ENCODE data around the gene SLF2.
"Not testable (repeated sequence)": the region's sequence is repeated elsewhere in the genome, so short reads cannot be mapped to it uniquely, and the experiment has no call there.

The SLF2 gene

GRCh38 chr10:100972904-100973535 lies 60.3 kb downstream of the SLF2 start:
- no peak for ATAC-seq
- TF ChIP-seq ZNF70 (CRISPR knock-in tag; IDR thresholded peaks at IDR 0.05) (no peak), RARB (CRISPR knock-in tag; IDR thresholded peaks at IDR 0.05) (no peak), ARNTL (CRISPR knock-in tag; IDR thresholded peaks at IDR 0.05; ENCODE audit: borderline replicate concordance, low read depth) (no peak), SNAI2 (CRISPR knock-in tag; IDR thresholded peaks at IDR 0.05) (no peak), ZNF565 (CRISPR knock-in tag; conservative IDR thresholded peaks at IDR 0.05; ENCODE audit: low read depth) (no peak), CSDC2 (CRISPR knock-in tag; IDR thresholded peaks at IDR 0.05) (no peak)
- TF ChIP-seq, protein P1, sequence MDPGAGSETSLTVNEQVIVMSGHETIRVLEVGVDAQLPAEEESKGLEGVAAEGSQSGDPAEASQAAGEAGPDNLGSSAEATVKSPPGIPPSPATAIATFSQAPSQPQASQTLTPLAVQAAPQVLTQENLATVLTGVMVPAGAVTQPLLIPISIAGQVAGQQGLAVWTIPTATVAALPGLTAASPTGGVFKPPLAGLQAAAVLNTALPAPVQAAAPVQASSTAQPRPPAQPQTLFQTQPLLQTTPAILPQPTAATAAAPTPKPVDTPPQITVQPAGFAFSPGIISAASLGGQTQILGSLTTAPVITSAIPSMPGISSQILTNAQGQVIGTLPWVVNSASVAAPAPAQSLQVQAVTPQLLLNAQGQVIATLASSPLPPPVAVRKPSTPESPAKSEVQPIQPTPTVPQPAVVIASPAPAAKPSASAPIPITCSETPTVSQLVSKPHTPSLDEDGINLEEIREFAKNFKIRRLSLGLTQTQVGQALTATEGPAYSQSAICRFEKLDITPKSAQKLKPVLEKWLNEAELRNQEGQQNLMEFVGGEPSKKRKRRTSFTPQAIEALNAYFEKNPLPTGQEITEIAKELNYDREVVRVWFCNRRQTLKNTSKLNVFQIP (CRISPR knock-in tag; IDR thresholded peaks at IDR 0.05; ENCODE audit: borderline replicate concordance, low read depth) = no peak
- TF ChIP-seq, protein P2, sequence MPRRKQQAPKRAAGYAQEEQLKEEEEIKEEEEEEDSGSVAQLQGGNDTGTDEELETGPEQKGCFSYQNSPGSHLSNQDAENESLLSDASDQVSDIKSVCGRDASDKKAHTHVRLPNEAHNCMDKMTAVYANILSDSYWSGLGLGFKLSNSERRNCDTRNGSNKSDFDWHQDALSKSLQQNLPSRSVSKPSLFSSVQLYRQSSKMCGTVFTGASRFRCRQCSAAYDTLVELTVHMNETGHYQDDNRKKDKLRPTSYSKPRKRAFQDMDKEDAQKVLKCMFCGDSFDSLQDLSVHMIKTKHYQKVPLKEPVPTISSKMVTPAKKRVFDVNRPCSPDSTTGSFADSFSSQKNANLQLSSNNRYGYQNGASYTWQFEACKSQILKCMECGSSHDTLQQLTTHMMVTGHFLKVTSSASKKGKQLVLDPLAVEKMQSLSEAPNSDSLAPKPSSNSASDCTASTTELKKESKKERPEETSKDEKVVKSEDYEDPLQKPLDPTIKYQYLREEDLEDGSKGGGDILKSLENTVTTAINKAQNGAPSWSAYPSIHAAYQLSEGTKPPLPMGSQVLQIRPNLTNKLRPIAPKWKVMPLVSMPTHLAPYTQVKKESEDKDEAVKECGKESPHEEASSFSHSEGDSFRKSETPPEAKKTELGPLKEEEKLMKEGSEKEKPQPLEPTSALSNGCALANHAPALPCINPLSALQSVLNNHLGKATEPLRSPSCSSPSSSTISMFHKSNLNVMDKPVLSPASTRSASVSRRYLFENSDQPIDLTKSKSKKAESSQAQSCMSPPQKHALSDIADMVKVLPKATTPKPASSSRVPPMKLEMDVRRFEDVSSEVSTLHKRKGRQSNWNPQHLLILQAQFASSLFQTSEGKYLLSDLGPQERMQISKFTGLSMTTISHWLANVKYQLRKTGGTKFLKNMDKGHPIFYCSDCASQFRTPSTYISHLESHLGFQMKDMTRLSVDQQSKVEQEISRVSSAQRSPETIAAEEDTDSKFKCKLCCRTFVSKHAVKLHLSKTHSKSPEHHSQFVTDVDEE (CRISPR knock-in tag; IDR thresholded peaks at IDR 0.05) = no peak

DNA sequence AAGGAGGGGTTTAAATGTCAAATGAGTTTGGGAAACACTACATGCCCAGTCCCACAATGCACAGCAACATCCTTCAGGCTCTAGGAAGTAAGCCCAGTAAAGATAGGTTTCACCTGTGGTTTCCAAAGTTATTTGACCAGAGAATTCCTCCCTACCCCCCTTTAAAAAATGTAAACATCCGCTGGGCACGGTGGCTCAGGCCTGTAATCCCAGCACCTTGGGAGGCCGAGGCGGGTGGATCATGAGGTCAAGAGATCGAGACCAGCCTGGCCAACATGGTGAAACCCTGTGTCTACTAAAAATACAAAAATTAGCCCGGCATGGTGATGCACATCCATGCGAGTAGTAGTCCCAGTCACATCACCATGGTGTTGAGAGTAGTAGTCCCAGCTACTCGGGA lies 62.6 kb downstream of the SLF2 start:
- ATAC-seq = not testable (repeated sequence)

DNA sequence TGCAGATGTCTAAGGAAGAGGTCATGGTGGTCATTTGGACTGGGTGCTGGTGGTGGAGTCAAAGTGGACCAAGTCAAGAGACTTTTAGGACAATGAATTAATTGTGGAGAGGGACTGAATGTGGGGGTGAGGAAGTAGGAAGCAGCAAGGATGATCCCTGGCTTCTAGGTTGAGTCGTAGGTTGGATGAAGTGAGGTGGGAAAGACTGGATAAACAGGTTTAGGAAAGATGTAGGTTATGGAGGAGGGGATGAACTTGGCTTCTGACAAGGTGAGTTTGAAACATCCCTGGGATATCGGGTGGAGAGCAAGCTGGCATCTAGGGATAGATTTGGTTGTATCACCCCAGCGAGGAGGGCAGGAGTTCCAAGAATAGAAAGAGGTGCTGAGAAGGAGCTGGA lies 64.1 kb downstream of the SLF2 start:
- no peak for ATAC-seq
- TF ChIP-seq PPARA (CRISPR knock-in tag; IDR thresholded peaks at IDR 0.05; ENCODE audit: borderline replicate concordance) = no peak
- no peak for TF ChIP-seq ARNTL (CRISPR knock-in tag; IDR thresholded peaks at IDR 0.05; ENCODE audit: borderline replicate concordance, low read depth)
- TF ChIP-seq, protein P2 (CRISPR knock-in tag; IDR thresholded peaks at IDR 0.05) = no peak
- TF ChIP-seq TOX (CRISPR knock-in tag; IDR thresholded peaks at IDR 0.05; ENCODE audit: borderline replicate concordance) = no peak
- TF ChIP-seq, protein P3, sequence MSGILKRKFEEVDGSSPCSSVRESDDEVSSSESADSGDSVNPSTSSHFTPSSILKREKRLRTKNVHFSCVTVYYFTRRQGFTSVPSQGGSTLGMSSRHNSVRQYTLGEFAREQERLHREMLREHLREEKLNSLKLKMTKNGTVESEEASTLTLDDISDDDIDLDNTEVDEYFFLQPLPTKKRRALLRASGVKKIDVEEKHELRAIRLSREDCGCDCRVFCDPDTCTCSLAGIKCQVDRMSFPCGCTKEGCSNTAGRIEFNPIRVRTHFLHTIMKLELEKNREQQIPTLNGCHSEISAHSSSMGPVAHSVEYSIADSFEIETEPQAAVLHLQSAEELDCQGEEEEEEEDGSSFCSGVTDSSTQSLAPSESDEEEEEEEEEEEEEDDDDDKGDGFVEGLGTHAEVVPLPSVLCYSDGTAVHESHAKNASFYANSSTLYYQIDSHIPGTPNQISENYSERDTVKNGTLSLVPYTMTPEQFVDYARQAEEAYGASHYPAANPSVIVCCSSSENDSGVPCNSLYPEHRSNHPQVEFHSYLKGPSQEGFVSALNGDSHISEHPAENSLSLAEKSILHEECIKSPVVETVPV (CRISPR knock-in tag; IDR thresholded peaks at IDR 0.05) = no peak
- TF ChIP-seq ZC3H10 (CRISPR knock-in tag; IDR thresholded peaks at IDR 0.05) = no peak
- TF ChIP-seq RARB (CRISPR knock-in tag; IDR thresholded peaks at IDR 0.05) = no peak
- TF ChIP-seq, protein P4, sequence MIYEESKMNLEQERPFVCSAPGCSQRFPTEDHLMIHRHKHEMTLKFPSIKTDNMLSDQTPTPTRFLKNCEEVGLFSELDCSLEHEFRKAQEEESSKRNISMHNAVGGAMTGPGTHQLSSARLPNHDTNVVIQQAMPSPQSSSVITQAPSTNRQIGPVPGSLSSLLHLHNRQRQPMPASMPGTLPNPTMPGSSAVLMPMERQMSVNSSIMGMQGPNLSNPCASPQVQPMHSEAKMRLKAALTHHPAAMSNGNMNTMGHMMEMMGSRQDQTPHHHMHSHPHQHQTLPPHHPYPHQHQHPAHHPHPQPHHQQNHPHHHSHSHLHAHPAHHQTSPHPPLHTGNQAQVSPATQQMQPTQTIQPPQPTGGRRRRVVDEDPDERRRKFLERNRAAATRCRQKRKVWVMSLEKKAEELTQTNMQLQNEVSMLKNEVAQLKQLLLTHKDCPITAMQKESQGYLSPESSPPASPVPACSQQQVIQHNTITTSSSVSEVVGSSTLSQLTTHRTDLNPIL (CRISPR knock-in tag; IDR thresholded peaks at IDR 0.05; ENCODE audit: low read depth) = no peak
- TF ChIP-seq ZFP30 (CRISPR knock-in tag; IDR thresholded peaks at IDR 0.05) = no peak
- no peak for TF ChIP-seq ZNF70 (CRISPR knock-in tag; IDR thresholded peaks at IDR 0.05)
- TF ChIP-seq TCF4 (CRISPR knock-in tag; IDR thresholded peaks at IDR 0.05; ENCODE audit: borderline replicate concordance) = no peak
- no peak for TF ChIP-seq GLIS3 (CRISPR knock-in tag; IDR thresholded peaks at IDR 0.05)
- TF ChIP-seq SNAI2 (CRISPR knock-in tag; IDR thresholded peaks at IDR 0.05) = no peak

DNA sequence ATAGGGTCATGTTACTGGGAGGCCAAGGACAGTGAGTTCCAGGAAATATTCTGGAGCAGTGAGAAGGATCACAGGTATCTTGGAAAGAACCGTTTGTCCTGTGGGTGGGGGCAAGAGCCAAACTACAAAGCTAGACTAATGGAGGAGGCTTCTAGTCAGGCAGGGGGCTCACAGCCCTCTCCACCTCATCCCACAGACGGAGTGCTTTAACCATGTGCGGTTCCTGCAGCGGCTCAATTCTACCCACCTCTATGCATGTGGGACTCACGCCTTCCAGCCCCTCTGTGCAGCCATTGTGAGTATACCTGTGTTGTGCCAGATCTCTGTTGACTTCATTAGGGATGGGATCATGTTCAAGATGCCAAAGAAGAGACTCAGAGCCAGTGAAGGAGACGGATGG lies 64.7 kb downstream of the SLF2 start:
- TF ChIP-seq ZNF565 (CRISPR knock-in tag; conservative IDR thresholded peaks at IDR 0.05; ENCODE audit: low read depth) (no peak), ZNF8 (CRISPR knock-in tag; IDR thresholded peaks at IDR 0.05) (no peak), BACH2 (CRISPR knock-in tag; IDR thresholded peaks at IDR 0.05; ENCODE audit: borderline replicate concordance) (no peak), OSR1 (CRISPR knock-in tag; IDR thresholded peaks at IDR 0.05) (no peak)
- TF ChIP-seq, protein P3 (CRISPR knock-in tag; IDR thresholded peaks at IDR 0.05) = no peak
- ATAC-seq = no peak
